ENCODE results near the gene RASSF4. TPM values are rescaled to one million over a fixed set of nuclear protein-coding genes. Genes with fewer than 3 reads are reported as not detected.

Gene RASSF4
- total and polyA plus RNA-seq, 2 donors (not counting 3 experiments of a cell fraction or from before 2014, with no cell fraction given): 7.6 to 8.2 TPM

DNA sequence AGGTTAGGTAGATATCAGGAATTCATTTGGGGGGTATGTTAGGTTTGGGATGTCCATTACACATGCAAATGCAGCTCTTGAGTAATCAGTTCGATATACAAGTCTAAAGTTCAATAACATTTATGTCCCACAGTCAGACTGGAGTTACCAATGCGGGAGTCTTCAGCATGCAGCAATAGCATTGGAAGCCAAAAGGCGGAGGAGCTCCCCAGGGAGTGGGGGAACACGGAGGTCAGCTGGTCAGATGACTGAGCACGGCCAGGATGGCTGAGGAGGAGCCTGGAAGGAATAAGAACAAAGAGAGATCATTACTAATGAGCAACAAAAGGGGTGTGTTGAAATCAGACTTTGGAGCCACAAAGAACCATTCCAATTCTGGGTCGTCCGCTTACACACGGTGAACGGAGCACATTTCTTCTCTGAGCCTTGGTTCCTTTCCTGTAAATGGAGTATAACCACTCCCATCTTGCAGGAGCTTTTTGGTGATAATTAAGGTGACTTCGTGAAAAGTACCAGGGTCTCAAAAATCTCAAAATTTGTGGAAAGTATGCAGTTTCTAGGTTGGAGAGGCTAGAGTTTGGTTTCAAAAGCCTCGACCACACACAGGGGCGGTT, 40.6 kb downstream of the RASSF4 start:
- peaks cover 33% of the 10 kb centered on the region for H3K4me1 ChIP-seq (ENCODE audit: control insufficient read depth, extremely low read depth, insufficient read depth, low read length)
- no peaks in the 10 kb centered on the region for H3K27me3 ChIP-seq (ENCODE audit: control insufficient read depth in 2 of 2, insufficient read depth in 2 of 2, low read length in 2 of 2)
- H3K4me2 ChIP-seq (ENCODE audit: insufficient read depth, low read length): peak overlapping the region; percentile 29
- peak overlapping the region in 2 of 3 experiments; percentile 34 to 41 for H3K4me3 ChIP-seq (replicated peaks in 1 of 3; ENCODE audit: insufficient read depth in 1 of 3, low read depth in 1 of 3, low read length in 3 of 3)
- FAIRE-seq (peak; percentile 24), DNase-seq (ENCODE audit: low read depth, low spot score) (peak; percentile 71)
- H2AFZ ChIP-seq (ENCODE audit: low read depth, low read length): peak overlapping the region; percentile 36
- H3K9ac ChIP-seq (replicated peaks; ENCODE audit: extremely low read depth, insufficient read depth, low read length): peak overlapping the region; percentile 91
- no peaks in the 10 kb centered on the region for H3K9me1 ChIP-seq (replicated peaks; ENCODE audit: control insufficient read depth, extremely low read depth, insufficient read depth, low read length)
- H3K27ac ChIP-seq (ENCODE audit: insufficient read depth, low read depth, low read length): peak overlapping the region; percentile 89
- TF ChIP-seq JUN (IDR thresholded peaks at IDR 0.05; ENCODE audit: borderline replicate concordance, insufficient read depth, insufficient read length, low read depth): no peak
- TF ChIP-seq, protein P1, sequence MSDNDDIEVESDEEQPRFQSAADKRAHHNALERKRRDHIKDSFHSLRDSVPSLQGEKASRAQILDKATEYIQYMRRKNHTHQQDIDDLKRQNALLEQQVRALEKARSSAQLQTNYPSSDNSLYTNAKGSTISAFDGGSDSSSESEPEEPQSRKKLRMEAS (IDR thresholded peaks at IDR 0.05; ENCODE audit: insufficient read depth, insufficient read length): no peak
- TF ChIP-seq EZH2 (IDR thresholded peaks at IDR 0.05; ENCODE audit: borderline replicate concordance, low read depth, low read length, severe bottlenecking): no peak
- TF ChIP-seq MYC (IDR thresholded peaks at IDR 0.05; ENCODE audit: low read depth, low read length): no peak
- no peak for TF ChIP-seq FOS (IDR thresholded peaks at IDR 0.05; ENCODE audit: borderline replicate concordance, insufficient read depth, low read length)
- no peak for TF ChIP-seq GATA2 (IDR thresholded peaks at IDR 0.05; ENCODE audit: insufficient read depth, insufficient read length, low read depth, low read length)
- no peak for TF ChIP-seq POLR2A (IDR thresholded peaks at IDR 0.05; ENCODE audit: low read depth, low read length)
- TF ChIP-seq POLR2AphosphoS5 (IDR thresholded peaks at IDR 0.05; ENCODE audit: insufficient read depth, low read depth, low read length): no peak
- TF ChIP-seq CTCF (IDR thresholded peaks at IDR 0.05; ENCODE audit: extremely low read depth in 1 of 2, insufficient read depth in 1 of 2, low read depth in 1 of 2, low read length in 2 of 2): no peak
- no peaks in the 10 kb centered on the region for H3K9me3 ChIP-seq (replicated peaks; ENCODE audit: control insufficient read depth, insufficient read depth, low read length)
- dilution Hi-C loops (cut with MboI; ENCODE audit: extremely low pct_ligation_motif_present, low sequenced_read_pairs) (no loop called here), intact Hi-C loops (cut with micrococcal nuclease) (loop anchor here (10.0 kb wide), 2 partner anchors 595 to 1025 kb away; no protein-coding TSS in a partner anchor)
- H3K36me3 ChIP-seq (ENCODE audit: control insufficient read depth in 2 of 2, extremely low read depth in 1 of 2, insufficient read depth in 2 of 2, low read length in 2 of 2): peaks cover 5 to 9% of the 10 kb centered on the region in 2 experiments
- no TSS peak for BruUV-seq (replicated peaks)
- CTCF ChIA-PET: interaction anchor here (0.9 to 9.0 kb wide), 6 partner anchors 9 to 1021 kb away, joined by 3 to 62 read pairs (median 4); no protein-coding TSS in a partner anchor
- no peaks in the 10 kb centered on the region for H4K20me1 ChIP-seq (replicated peaks; ENCODE audit: control insufficient read depth, extremely low read depth, insufficient read depth, low read length)
- POLR2A ChIA-PET: interaction anchor here (0.7 to 3.5 kb wide), 3 partner anchors 19 to 25 kb away, joined by 6 to 32 read pairs (median 10); partner anchors contain the start of gene DEPP1
- peaks cover 34% of the 10 kb centered on the region for H3K79me2 ChIP-seq (ENCODE audit: control insufficient read depth, insufficient read depth, low read length)
